Ovary (tissue), 1 donor: ENCODE results near the gene SPAG16.

ENCODE experiments used
- EP300 ChIP-seq: sonication (generic); formaldehyde crosslinking; IDR thresholded peaks from one replicate; pipeline ENCODE4 v1.6.1; 2017; ENCODE audit warnings: antibody characterized with exemption
- POLR2A ChIP-seq: fragments of 450-650 bp; IDR thresholded peaks from one replicate; pipeline ENCODE4 v1.6.1; 2017; ENCODE audit warnings: antibody characterized with exemption, mild to moderate bottlenecking, moderate library complexity

DNA sequence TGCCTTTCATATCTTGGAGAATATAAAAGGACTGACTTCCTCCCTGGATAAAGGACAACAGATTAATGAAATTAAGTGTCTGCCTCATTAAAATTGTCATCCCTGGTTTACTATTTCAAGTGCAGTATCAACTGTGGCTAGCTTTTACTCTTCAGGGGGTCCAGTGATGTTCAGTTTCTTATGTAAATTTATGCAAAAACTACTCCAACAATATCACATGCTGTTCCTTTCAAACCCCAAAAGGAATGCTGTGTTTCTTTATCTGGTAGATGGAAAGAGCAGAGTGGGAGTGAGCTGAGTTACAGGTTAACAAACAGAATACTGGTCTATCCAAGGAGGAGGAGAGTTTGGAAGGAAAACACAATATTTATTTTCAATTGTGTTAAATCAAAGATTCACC lies 842.9 kb downstream of the SPAG16 start:
- TF ChIP-seq EP300: no peak
- no peak for TF ChIP-seq POLR2A
